ENCODE data around the gene FBLN2. TPM values are rescaled to one million over a fixed set of nuclear protein-coding genes. Genes with fewer than 3 reads are reported as not detected.

Gene FBLN2
- total and polyA plus RNA-seq, 5 donors = 124 to 323 (median 257) TPM

DNA sequence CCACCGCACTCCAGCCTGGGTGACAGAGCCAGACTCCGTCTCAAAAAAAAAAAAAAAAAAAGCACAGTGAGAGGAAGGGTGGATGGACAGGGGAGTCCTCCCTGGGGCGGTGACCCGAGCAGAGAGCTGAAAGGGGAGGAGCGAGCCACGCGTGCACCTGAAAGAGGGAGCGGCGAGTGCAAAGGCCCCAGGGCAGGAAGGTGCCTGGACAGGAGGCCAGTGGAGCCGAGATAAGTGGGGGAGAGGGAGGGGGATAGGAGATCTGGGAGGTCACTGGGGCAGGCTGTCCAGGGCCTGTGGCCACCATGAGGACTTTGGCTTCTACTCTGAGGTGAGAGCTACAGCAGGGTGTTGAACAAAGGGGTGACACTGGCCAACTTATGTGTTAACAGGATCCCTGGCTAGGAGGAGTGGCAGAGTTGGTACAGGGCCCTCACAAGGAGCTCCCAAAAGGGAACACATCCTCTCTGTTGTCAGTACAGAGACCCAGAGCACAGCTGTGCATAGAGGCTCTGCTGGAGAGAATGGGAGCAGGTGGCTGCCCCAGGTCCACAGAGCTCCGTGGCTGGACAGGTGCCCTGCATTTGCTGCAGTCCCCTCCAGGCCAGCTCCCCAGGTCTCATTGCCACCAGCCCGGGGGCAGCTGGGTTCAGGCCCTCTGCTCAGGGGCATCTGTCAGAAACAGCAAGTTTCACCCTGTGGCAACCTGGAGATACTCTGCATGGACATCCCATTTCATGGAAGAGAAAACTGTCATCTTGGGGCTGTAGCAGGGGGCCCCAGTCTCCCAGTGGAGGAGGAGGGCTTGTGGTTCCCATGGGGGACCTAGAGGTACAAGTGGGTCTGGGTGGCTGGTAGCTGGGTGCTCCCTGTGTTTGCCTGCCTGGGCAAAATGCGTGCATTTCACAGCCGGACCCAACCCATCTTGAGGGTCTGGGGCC lies 28.5 kb downstream of the FBLN2 start:
- intact Hi-C loops (cut with DNase I) = no loop called here
- 89% methylated on average over 13 of the region's 14 CpGs for WGBS
- H3K4me3 ChIP-seq (ENCODE audit: low read length) = no peak overlapping the region
- DNase-seq (peak in 2 of 3 donors; percentile 47 to 54), ATAC-seq (peak in 1 of 2 donors; percentile 8)
- no peaks in the 10 kb centered on the region for H3K27me3 ChIP-seq (ENCODE audit: control insufficient read depth, insufficient read depth)
- H3K4me1 ChIP-seq (ENCODE audit: control insufficient read depth, insufficient read depth, low read length) = peaks cover 15% of the 10 kb centered on the region
- no peak overlapping the region for H3K27ac ChIP-seq (ENCODE audit: low read length)
- H3K9me3 ChIP-seq (ENCODE audit: control insufficient read depth, low read length) = no peaks in the 10 kb centered on the region

DNA sequence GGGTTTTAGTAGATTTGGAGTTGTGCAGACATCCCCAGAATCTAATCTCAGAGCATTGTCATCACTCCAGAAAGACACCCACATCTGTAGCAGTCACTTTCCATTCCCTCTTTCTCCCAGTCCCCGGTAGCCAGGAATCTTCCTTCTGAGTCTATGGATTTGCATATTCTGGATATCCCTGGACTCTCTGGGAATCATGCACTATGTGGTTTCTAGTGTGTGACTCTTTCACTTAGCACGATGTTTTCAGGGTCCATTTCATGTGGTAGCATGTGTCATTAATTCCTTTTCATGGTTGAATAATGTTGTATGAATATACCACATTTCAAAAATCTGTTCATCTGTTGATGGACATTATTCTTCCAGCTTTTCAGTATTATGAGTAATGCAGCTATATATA lies 29.3 kb downstream of the FBLN2 start:
- Histone ChIP-seq H3K9me3 (ENCODE audit: control insufficient read depth, low read length) (no peaks in the 10 kb centered on the region), H3K4me1 (ENCODE audit: control insufficient read depth, insufficient read depth, low read length) (peaks cover 15% of the 10 kb centered on the region), H3K4me3 (ENCODE audit: low read length) (no peak overlapping the region), H3K27ac (ENCODE audit: low read length) (no peak overlapping the region), H3K27me3 (ENCODE audit: control insufficient read depth, insufficient read depth) (no peaks in the 10 kb centered on the region)
- no peak for DNase-seq
- no peak for ATAC-seq
- intact Hi-C loops (cut with DNase I) = no loop called here
- WGBS = 50% methylated on average over 2 of the region's 2 CpGs

DNA sequence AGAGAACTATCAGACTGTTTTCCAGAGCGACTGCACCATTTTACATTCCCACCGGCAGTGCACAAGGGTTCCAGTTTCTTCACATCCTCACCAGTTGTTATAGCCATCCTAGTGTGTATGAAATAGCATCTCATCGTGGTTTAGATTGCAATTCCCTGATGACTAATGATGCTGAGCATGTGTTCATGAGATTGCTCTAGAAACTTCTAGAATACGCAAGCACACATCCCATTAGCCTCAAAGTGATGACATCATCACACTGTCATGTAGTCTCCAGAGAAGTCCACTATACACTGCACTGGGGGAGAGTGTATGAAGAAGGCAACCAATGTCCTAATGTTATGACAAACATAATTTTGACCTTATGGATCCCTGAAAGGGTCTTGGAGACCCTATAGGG lies 30.1 kb downstream of the FBLN2 start:
- 56% methylated on average over 4 of the region's 4 CpGs for WGBS
- peak in 1 of 2 donors; percentile 30 for ATAC-seq
- Histone ChIP-seq H3K27ac (ENCODE audit: low read length) (no peak overlapping the region), H3K27me3 (ENCODE audit: control insufficient read depth, insufficient read depth) (no peaks in the 10 kb centered on the region), H3K9me3 (ENCODE audit: control insufficient read depth, low read length) (no peaks in the 10 kb centered on the region), H3K4me1 (ENCODE audit: control insufficient read depth, insufficient read depth, low read length) (peaks cover 15% of the 10 kb centered on the region), H3K4me3 (ENCODE audit: low read length) (no peak overlapping the region)
- intact Hi-C loops (cut with DNase I) = no loop called here
- DNase-seq = no peak

DNA sequence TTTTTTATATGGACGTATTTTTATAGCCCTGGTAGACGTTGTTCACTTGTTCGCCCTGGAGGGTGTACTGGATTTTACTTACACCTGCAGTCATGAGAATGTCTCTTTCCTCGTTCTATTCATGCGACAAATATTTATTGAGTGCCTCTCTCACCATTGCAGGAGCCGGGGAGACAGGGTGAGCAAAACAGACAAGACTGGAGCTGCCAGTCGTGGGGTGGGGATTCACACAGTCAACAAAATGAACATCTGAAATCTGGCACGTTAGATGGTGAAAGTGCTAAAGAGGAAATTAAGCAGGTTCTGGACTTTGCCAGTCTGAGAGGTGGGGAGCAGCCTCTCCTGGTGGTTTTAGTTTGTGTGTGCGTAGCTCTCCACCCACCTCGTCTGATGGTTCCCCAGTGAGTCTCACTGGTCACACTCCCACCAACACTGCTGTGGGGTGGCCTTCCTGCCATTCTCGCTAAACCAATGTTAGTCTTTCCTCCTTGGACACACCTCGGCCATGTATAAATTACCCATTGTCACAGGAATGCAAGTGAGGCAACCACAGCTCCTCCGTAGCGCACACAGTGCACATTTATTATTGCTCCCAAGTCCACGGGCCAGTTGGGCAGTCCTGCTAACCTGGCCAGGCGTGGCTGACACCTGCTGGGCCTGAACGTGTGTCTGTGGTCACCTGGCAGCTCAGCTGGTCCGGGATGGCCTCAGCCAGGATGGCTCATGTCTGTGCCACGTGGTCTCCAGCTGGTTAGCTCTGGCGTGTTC lies 31.5 kb downstream of the FBLN2 start:
- Histone ChIP-seq H3K27me3 (ENCODE audit: control insufficient read depth, insufficient read depth) (no peaks in the 10 kb centered on the region), H3K9me3 (ENCODE audit: control insufficient read depth, low read length) (no peaks in the 10 kb centered on the region), H3K27ac (ENCODE audit: low read length) (no peak overlapping the region), H3K4me1 (ENCODE audit: control insufficient read depth, insufficient read depth, low read length) (peaks cover 5% of the 10 kb centered on the region), H3K4me3 (ENCODE audit: low read length) (no peak overlapping the region)
- DNase-seq (peak in 2 of 3 donors; percentile 43 to 56), ATAC-seq (no peak)
- WGBS = 70% methylated on average over 20 of the region's 20 CpGs
- intact Hi-C loops (cut with DNase I) = no loop called here

DNA sequence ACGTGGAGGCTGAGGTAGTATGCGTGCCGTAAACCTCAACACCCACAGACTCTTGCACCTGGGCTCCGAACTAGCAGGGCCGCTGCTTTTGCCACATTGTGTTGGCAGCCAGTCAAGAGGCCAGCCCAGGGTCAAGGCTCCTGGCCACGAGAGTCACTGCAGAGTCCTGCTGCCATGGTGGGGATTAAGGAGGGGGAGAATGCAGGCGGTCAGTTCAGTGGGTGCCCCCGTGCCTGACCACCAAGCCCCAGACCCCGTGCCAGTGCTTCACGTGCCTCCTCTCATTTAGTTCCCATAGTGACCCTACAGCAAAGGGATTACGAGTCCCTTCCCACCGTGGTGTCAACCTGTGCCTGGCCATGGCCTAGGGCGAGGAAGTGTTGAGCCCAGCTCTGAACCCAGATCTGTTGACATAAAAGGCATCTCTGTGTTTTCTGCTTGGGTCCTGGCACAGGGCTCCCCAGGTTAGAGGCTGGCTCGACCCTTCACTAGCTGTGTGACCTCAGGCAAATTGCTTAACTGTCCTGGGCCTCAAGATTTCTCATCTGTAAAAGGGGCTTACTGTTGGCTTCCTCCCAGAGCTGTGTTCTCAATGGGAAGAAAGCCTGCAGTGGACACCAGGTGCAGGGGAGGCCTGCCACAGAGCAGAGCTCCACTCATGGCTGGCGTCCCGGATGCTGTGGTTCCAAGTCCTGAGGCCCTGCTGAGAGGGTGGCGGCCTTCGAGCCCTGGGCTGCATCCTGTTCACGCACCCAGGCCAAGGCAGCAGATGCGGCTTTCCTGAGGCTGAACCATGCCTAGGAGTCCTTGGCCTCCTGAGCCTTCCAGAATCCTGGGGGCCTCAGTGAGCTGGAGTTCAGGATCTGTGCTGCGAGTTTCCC lies 32.8 kb downstream of the FBLN2 start:
- ATAC-seq (peak; percentile 4 to 20), DNase-seq (peak in 2 of 3 donors; percentile 58 to 77)
- no peak overlapping the region for H3K4me3 ChIP-seq (ENCODE audit: low read length)
- 66% methylated on average over 21 of the region's 21 CpGs for WGBS
- no peak overlapping the region for H3K27ac ChIP-seq (ENCODE audit: low read length)
- intact Hi-C loops (cut with DNase I) = no loop called here
- H3K4me1 ChIP-seq (ENCODE audit: control insufficient read depth, insufficient read depth, low read length) = peaks cover 2% of the 10 kb centered on the region
- H3K9me3 ChIP-seq (ENCODE audit: control insufficient read depth, low read length) = no peaks in the 10 kb centered on the region
- no peaks in the 10 kb centered on the region for H3K27me3 ChIP-seq (ENCODE audit: control insufficient read depth, insufficient read depth)

DNA sequence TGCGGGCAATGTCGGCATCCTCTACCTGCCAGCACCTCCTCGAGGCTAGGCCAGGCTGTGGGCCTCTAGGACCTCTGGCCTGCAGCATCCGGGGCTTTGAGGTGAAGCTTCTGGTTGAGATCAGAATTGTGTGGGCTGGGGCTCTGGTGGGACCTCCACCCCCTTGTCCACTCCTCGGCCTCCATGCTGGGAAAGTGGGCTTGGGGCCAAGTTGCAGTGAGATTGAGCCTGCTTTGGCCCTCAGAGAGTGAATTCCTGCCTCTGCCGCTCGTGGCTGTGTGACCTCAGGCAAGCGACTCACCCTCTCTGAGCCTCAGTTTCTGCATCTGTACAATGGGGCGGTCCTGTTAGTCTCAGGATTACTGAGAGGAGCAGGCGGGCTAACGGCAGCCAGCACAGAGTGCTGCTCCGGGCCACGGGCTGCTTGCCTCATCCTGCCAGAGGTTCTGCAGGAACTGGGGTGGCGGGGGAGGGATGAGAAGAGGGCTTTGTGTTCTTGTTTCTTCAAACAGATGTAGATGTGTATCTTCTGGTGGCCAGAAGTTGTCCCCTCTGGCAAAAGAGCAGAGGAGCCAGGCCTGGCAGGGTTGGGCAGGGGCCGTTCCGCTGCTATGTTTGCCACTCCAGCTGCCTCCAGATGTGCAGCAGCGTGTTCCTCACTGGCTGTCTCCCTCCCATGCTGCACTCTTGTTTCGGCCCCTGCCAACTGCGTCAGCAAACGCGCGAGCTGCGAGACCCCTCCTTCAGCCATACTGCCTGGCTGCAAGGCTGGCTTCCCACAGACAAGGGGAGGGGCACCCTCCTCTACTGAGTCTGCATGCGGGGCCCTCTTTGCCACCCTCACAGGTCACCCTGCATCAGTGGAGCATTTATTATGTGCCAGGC lies 33.7 kb downstream of the FBLN2 start:
- ATAC-seq (peak in 1 of 2 donors; percentile 29), DNase-seq (peak in 2 of 3 donors; percentile 48 to 72)
- 72% methylated on average over 24 of the region's 24 CpGs for WGBS
- intact Hi-C loops (cut with DNase I) = no loop called here
- no peak overlapping the region for H3K4me3 ChIP-seq (ENCODE audit: low read length)
- H3K4me1 ChIP-seq (ENCODE audit: control insufficient read depth, insufficient read depth, low read length) = peaks cover 2% of the 10 kb centered on the region
- no peaks in the 10 kb centered on the region for H3K9me3 ChIP-seq (ENCODE audit: control insufficient read depth, low read length)
- no peaks in the 10 kb centered on the region for H3K27me3 ChIP-seq (ENCODE audit: control insufficient read depth, insufficient read depth)
- H3K27ac ChIP-seq (ENCODE audit: low read length) = no peak overlapping the region

DNA sequence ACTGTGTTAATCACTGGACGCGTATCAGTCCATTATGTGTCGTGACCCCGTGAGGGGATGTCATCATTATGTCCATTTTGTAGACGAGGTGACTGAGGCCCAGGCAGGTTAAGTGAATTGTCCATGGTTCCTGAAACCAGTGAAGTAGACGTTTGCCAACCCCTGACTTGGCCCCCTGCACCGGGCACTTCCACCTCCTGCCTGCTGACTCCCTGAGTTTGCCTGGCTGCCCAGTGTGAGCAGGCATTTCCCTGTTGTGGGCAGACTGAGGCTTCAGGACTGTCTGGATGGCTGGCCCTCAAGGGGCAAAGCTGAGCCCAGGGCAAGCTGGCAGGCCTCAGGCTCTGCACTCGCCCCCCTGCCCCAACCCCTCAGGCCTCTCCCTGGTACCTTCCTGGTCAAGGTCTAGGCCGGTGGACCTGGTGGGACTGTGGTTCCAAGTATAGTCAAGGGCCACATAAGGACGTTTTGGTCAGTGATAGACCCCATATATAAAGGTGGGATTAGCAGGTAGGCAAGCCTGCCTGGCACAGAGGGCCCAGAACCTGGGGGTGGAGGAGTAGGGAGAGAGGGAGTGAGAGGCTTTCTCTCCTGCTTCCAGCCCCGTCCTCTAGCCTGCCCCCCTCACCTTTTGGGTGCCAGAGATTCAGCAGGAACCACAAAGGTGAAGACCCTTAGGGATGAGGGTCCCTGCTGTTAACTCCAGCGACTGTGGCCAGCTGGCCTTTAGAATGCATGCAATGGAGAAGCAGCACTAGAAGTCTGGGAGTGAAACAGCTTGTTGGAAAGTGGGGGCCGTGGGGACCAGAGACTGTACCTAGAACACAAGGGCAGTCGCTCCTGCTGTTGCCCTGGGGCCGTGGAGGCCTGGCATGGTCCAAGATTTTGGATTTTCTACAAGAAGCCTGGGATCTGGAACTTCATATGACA lies 34.6 kb downstream of the FBLN2 start:
- DNase-seq (peak in 1 of 3 donors; percentile 30), ATAC-seq (no peak)
- no peak overlapping the region for H3K27ac ChIP-seq (ENCODE audit: low read length)
- peaks cover 2% of the 10 kb centered on the region for H3K4me1 ChIP-seq (ENCODE audit: control insufficient read depth, insufficient read depth, low read length)
- intact Hi-C loops (cut with DNase I) = no loop called here
- H3K27me3 ChIP-seq (ENCODE audit: control insufficient read depth, insufficient read depth) = no peaks in the 10 kb centered on the region
- H3K4me3 ChIP-seq (ENCODE audit: low read length) = no peak overlapping the region
- 80% methylated on average over 15 of the region's 15 CpGs for whole genome bisulfite sequencing
- no peaks in the 10 kb centered on the region for H3K9me3 ChIP-seq (ENCODE audit: control insufficient read depth, low read length)

DNA sequence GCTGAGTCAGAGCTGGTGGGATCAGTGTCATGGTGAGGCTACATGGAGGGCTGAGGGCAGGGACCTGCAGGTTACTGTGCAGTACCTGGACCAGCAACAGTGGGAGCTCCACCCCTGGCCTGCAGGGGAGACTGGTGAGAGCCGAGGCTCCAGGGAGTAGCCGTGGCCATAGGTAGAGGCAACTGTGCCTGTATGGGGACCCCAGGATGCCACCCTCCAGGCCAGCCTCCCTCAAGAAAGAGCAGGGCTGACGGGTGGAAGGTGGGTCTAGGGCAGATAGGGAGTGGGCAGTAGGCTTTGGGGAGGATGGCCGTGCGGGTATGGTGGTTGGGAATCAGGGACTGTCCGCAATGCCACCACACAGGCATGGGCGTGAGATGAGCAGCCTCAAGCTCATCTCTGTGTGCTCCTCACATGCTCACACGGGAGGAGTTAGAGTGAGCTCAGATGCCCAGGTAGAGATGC lies 35.5 kb downstream of the FBLN2 start:
- ATAC-seq = no peak
- intact Hi-C loops (cut with DNase I) = no loop called here
- no peaks in the 10 kb centered on the region for H3K9me3 ChIP-seq (ENCODE audit: control insufficient read depth, low read length)
- DNase-seq = peak in 1 of 3 donors; percentile 41
- H3K27ac ChIP-seq (ENCODE audit: low read length) = no peak overlapping the region
- H3K27me3 ChIP-seq (ENCODE audit: control insufficient read depth, insufficient read depth) = no peaks in the 10 kb centered on the region
- H3K4me3 ChIP-seq (ENCODE audit: low read length) = no peak overlapping the region
- WGBS = 93% methylated on average over 8 of the region's 8 CpGs
- peaks cover 2% of the 10 kb centered on the region for H3K4me1 ChIP-seq (ENCODE audit: control insufficient read depth, insufficient read depth, low read length)

DNA sequence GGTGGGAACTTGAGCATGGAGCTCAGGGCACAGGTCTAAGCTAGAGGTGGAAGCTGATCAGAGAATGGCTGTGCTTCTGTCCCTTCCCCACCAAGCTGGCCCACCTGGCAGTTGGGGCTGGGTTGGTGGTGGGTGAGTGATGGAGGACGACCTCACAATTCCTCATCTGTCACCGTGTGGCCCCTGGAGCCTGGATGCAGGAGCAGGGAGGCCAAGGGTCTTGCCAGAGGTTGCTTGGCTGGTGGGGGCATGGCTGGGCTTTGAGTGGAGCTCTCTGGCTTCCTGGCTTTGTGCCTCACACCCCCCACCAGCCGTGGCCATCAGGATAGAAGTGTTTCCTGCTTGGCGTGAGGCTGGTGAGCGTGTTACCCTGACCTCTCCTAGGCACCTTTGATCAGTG lies 36.0 kb downstream of the FBLN2 start:
- ATAC-seq (no peak), DNase-seq (peak in 1 of 3 donors; percentile 32)
- Histone ChIP-seq H3K4me3 (ENCODE audit: low read length) (no peak overlapping the region), H3K27ac (ENCODE audit: low read length) (no peak overlapping the region), H3K4me1 (ENCODE audit: control insufficient read depth, insufficient read depth, low read length) (peaks cover 2% of the 10 kb centered on the region), H3K9me3 (ENCODE audit: control insufficient read depth, low read length) (no peaks in the 10 kb centered on the region), H3K27me3 (ENCODE audit: control insufficient read depth, insufficient read depth) (no peaks in the 10 kb centered on the region)
- 82% methylated on average over 5 of the region's 5 CpGs for WGBS
- intact Hi-C loops (cut with DNase I) = no loop called here

Data from right cardiac atrium (tissue), 5 donors.